GM18519 (cell line): ENCODE measurements around the gene ZG16B.

Source experiments
- ATAC-seq: cut with Tn5 transposase; IDR thresholded peaks from one replicate; pipeline ENCODE4 v1.9.1; 2021; ENCODE audit warnings: mild to moderate bottlenecking, moderate library complexity; ENCODE audit not compliant: unreplicated experiment, low FRiP score

The ZG16B gene

GRCh38 chr16:2858245-2859025 lies 28.3 kb downstream of the ZG16B start:
- no peak for ATAC-seq

GRCh38 chr16:2859686-2860265 lies 29.7 kb downstream of the ZG16B start:
- ATAC-seq = no peak

- no peak for ATAC-seq
Measured at GRCh38 chr16:2860826-2861567, 30.9 kb downstream of the ZG16B start.

GRCh38 chr16:2865651-2866050 lies 35.5 kb downstream of the ZG16B start:
- no peak for ATAC-seq

- ATAC-seq = no peak
Measured at GRCh38 chr16:2866431-2866830, 36.3 kb downstream of the ZG16B start.

- ATAC-seq = no peak
Measured at GRCh38 chr16:2867661-2867986, 37.5 kb downstream of the ZG16B start.

GRCh38 chr16:2867987-2868789 lies 38.1 kb downstream of the ZG16B start:
- no peak for ATAC-seq

- ATAC-seq = no peak
Measured at GRCh38 chr16:2871926-2872325, 41.8 kb downstream of the ZG16B start.

- no peak for ATAC-seq
Measured at GRCh38 chr16:2874032-2874911, 44.2 kb downstream of the ZG16B start.

GRCh38 chr16:2874912-2875362 lies 44.8 kb downstream of the ZG16B start:
- peak; percentile 56 for ATAC-seq

GRCh38 chr16:2879854-2880508 lies 49.9 kb downstream of the ZG16B start:
- no peak for ATAC-seq
